ENCODE results near the gene ZFAND5.

ZFAND5 gene

DNA sequence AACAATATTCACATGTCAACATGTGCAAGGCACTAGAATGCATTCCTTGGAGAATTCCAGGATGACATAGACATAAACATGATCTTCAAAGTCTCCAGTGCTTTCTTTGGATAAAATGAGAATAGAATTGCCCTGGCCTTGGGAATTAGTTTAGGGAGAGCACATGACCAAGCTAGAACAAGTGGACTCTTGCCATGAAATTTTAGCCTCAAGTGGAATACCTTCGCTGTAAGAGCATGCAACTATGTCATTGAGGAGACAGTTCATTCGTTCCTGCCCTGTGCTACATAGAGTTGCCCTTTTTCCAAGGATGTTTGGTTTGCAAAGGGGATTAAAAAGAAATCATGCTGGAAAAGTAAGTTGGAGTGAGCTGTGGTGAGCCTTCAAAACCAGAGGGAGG, 42.7 kb downstream of the ZFAND5 start:
- no peak for DNase-seq

DNA sequence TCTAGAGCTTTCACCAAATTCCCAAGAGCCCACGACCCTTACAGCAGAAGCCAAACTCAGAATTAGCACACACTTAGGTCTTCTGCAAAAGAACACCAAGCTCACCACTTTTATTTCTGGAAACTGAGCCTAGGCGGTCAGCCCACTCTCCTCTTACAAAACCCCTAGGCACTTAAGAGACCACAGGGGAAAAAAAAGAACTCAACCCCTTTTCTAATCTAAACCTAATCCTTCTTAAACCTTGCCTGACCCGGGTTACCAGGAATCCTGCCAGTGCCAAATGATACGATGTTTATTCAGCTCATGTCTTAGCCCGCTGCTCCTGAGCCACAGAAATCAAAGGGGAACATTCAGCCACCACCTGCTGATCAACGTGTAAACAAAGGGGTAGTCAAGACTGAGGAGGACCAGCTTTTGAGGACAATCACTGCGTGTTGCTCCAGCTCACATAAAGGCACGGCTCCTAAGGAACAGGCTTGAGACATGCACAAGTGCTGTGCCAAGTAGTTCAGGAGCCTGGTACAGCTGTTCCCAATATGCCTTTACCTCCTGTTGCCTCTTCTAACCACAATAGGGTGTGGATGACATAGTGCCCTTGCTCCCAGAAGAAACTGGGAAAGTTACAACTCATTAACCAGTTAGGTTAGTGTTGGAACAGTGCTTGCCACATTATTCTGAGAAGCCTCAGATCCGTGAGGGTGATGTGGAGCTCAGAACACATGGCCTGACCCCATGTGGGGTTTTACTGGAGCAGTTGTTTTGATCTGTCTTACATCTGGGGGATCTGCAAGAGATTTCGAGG, 49.3 kb downstream of the ZFAND5 start:
- DNase-seq, result no peak

DNA sequence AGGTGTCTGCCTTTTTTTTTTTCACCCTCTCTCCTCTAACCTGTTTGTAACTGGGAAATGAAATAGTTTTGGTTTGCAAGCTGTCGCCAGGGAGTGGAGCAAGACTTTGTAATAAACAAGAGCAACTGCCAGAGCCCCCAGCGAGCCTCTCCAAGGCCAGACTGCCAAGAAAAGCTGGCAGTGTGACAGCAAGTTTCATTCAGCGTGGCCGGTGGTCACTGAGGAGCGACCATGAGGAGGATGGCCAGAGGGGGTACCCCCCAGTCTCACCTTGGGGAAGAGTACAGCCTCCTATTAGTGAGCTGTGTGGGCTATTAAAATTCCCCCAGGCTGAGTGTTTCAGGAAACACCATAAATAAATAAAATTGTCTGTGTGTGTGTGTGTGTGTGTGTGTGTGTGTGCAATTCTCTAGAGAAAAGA, 49.9 kb downstream of the ZFAND5 start:
- no peak for DNase-seq

DNA sequence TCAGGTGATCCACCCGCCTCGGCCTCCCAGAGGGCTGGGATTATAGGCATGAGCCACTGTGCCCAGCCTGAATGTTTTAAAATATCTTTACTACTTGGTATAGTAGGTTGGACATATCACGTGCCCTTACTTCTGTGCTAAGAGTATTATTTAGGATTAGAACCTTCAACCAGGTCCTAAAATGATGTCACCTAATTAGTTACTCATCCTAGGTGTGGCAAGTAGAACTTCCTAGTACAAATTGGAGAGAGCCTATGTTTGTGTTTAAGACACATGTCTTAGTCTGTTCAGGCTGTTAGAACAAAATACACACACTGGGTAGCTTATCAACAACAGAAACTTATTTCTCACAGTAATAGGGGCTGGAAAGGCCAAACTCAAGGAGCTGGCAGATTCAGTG, 51.5 kb downstream of the ZFAND5 start:
- no peak for DNase-seq

DNA sequence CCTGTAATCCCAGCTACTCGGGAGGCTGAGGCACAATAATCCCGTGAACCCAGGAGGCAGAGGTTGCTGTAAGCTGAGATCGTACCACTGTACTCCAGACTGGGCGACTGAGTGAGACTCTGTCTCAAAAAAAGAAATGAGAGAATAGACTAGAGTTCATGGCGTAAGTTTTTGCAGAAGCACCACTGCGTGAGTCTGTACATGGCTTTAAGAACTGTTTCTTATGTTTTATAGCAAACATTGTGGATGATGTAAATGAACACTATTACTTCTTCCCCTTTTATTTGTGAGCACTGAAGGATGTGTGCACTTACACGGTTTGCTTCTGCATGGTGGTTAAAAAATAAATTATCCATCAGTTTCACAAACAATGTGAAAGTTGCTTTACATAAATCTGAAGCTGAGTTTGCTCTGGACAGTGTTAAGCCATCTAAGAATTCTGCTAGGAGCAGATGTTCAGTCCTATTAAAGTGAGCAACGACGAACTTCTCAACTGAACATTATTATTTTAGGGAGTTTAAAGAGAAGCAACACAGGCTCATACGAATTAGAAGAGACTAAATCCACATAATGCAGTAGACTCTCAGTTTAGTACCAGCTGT, 52.5 kb downstream of the ZFAND5 start:
- DNase-seq, result no peak

DNA sequence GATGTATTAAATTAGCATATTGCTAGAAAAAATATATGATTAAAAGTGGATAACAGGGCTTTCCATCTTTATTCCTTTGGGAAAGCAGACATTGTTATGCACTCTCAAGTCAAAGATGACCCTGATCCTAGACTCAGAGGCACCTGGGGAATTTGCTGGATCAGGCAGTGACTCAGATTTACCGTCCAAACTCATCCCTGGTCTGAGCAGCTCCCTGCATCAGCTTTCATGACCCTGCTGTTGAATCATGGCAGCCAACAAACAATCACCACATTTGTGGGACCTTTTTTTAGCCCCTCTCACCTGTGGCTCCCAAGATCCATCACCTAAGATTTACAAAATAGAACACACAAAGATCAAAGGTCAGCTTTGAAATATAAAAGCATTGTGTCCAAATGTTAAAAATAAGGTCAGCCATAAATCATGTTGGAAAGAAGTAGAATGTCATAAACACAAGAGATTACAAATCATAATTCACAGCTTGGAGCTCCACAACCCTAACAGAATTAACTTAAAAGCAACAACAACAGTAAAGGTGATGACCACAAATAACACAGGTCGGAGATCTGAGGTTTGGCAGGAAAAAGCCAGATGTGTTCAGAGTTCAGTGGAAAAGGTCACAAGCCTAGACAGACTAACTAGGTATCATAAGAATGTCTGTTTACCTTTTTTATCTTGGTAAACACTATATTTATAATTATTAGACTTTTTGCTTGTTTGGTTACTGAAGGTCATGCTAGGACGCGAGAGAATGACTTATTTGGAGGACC, 55.5 kb downstream of the ZFAND5 start:
- no peak for DNase-seq

DNA sequence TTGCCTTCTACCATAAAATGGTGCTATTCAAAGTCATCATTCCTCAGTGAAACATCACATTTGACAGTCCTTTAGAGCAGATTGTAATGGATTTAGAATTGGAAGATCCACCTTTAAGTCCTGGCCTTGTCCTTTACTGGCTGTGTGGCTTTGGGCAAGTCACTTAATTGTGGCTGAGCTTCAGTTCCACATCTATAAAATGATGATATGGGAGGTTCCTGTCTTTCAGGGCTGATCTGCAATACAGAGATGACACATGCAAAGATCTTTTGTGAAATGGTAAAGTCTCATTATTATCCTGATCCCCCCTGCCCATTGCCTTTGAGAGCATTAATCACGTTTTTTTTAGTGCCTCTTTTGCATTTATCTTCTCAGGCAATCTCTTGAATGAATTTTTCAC, 58.2 kb downstream of the ZFAND5 start:
- DNase-seq, result peak; percentile 66 to 84 (median 83)

DNA sequence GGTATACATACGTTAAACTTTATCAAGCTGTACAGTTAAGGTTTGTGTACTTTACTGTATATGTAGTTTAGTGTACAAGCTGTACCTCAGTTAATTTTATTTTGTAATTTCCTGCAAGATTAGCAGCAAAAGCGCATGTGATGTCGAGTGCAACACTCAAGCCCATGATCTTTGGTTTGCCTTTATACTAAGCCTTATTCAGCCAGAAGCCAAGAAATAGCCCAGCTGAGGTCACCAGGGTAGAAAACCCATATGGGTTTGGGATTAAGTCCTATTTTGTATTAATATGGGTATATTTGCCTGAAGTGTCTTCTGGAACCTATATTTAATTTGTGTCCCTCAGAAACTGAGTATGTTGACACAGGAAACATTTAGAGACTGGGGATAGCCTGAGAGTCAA, 59.3 kb downstream of the ZFAND5 start:
- peak in 1 of 3 donors; percentile 42 for DNase-seq

DNA sequence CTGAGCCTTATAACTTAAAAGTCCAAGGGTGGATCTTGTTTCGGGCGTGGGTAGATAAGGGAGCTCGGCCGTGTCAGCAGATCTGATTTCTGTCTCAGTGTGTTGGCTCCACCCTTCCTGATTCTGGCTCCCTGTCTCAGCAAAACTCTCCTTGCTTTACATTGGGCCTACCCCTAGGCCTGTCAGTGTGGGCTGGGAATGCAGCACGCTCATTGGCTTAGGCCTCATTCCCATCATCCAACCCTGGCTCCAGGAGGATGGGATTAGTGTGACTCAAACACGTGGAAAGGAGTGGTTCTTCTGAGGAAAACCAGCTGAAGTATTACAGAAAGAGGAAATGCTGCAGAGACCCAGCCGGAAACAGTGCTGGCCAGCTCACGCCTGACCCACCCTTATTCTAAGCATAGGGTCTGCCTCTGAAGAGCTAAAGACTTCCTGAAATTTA, 59.9 kb downstream of the ZFAND5 start:
- peak; percentile 95 to 99 (median 98) for DNase-seq

DNA sequence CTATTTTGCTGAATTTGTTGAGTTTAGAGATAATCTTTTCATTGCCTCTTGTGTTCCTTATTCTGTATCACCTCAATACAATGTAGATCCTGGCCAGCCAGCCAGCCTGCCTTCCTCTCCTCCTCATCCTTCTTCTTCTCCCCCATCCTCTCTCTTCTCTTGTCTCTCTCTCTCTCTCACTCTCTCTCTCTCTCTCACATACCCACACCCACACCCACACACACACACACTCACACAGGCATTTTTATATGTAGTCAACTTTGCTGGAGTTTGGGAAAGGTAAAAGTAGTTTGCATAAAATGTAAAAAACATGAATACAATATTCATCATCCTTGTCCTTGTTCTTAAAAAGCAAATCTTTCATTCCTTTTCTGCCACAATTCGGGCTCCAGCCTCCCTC, 60.5 kb downstream of the ZFAND5 start:
- DNase-seq, result peak in 1 of 3 donors; percentile 33
